Measurements from ENCODE around the gene AUP1. TPM values are rescaled to one million over a fixed set of nuclear protein-coding genes. Genes with fewer than 3 reads are reported as not detected.
"Not testable (repeated sequence)": the region's sequence is repeated elsewhere in the genome, so short reads cannot be mapped to it uniquely, and the experiment has no call there.

The AUP1 gene
- total RNA-seq, 2 donors from 2014 or later, result 101 to 124 TPM

DNA sequence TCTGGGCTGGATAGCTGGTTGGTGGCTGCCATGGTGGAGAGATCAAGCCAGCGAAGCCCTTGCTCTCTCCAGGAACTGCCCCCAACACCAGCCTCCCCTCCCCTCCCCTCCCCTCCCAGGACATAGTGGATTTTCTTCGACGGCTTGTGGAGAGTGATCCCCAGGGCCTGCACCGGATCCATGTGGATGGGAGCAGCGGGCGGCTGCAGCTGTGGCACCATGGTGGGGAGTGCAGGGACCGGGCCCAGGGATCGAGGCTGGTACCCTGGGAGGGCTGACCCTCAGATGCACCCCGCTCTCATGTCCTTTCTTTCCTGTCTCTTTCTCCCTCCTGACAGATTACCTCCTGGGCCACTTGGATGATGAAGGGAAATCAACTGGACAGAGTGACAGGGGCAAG lies 39.6 kb downstream of the AUP1 start:
- Histone ChIP-seq H3K4me1 (replicated peaks) (no peaks in the 10 kb centered on the region), H3K27me3 (replicated peaks; ENCODE audit: insufficient read depth) (no peaks in the 10 kb centered on the region), H3K9me3 (no peaks in the 10 kb centered on the region), H3K4me3 (no peak overlapping the region), H3K36me3 (peaks cover 17 to 24% of the 10 kb centered on the region in 2 donors), H3K27ac (no peak overlapping the region)
- 92% methylated on average over 9 of the region's 9 CpGs for WGBS
- TF ChIP-seq CTCF (IDR thresholded peaks at IDR 0.05) (no peak), POLR2AphosphoS5 (IDR thresholded peaks at IDR 0.05) (no peak), POLR2A (IDR thresholded peaks at IDR 0.05) (no peak)
- DNase-seq (ENCODE audit: low spot score), result no peak
- intact Hi-C loops (cut with DNase I), result no loop called here

GRCh38 chr2:74488643-74489481 lies 40.6 kb downstream of the AUP1 start:
- DNase-seq (ENCODE audit: low spot score), result no peak
- TF ChIP-seq POLR2A (IDR thresholded peaks at IDR 0.05) (no peak), POLR2AphosphoS5 (IDR thresholded peaks at IDR 0.05) (no peak), CTCF (IDR thresholded peaks at IDR 0.05) (no peak)
- 92% methylated on average over 9 of the region's 9 CpGs for WGBS
- no peak overlapping the region for H3K27ac ChIP-seq
- H3K4me3 ChIP-seq, result no peak overlapping the region
- intact Hi-C loops (cut with DNase I), result no loop called here
- no peaks in the 10 kb centered on the region for H3K27me3 ChIP-seq (replicated peaks; ENCODE audit: insufficient read depth)
- no peaks in the 10 kb centered on the region for H3K4me1 ChIP-seq (replicated peaks)
- peaks cover 17 to 24% of the 10 kb centered on the region in 2 donors for H3K36me3 ChIP-seq
- H3K9me3 ChIP-seq, result no peaks in the 10 kb centered on the region

DNA sequence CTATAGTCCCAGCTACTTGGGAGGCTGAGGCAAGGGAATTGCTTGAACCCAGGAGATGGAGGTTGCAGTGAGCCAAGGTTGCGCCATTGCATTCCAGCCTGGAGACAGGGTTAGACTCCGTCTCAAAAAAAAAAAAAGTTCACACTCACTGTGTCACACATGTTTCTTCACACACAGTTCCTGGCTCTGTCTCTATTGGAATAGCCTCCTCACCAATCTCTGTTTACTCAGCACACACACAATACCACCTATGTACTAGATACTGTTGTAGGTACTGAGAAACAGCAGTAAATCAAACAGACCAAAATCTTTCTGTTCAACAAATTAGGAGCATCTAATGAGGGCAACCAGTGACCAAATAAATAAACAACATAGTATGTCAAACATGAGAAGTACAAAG lies 43.4 kb downstream of the AUP1 start:
- TF ChIP-seq CTCF (IDR thresholded peaks at IDR 0.05), result no peak
- no peak for TF ChIP-seq POLR2AphosphoS5 (IDR thresholded peaks at IDR 0.05)
- TF ChIP-seq POLR2A (IDR thresholded peaks at IDR 0.05), result no peak
- WGBS, result 87% methylated on average over 2 of the region's 2 CpGs
- intact Hi-C loops (cut with DNase I), result no loop called here

GRCh38 chr2:74483675-74484164 lies 45.8 kb downstream of the AUP1 start:
- peak overlapping the region in 1 of 2 donors; percentile 83 for H3K27ac ChIP-seq

More for the DNA sequence above, 43.4 kb downstream of the AUP1 start:
- no peak overlapping the region for H3K27ac ChIP-seq
- DNase-seq (ENCODE audit: low spot score), result no peak
- H3K27me3 ChIP-seq (replicated peaks; ENCODE audit: insufficient read depth), result no peaks in the 10 kb centered on the region
- peaks cover 7% of the 10 kb centered on the region for H3K4me1 ChIP-seq (replicated peaks)
- no peak overlapping the region for H3K4me3 ChIP-seq
- peaks cover 0 to 5% of the 10 kb centered on the region in 2 donors for H3K36me3 ChIP-seq
- H3K9me3 ChIP-seq, result no peaks in the 10 kb centered on the region

GRCh38 chr2:74482801-74483674 lies 46.5 kb downstream of the AUP1 start, which contains the start of the genes CCDC142 and TTC31:
TSS of gene CCDC142 (minus strand) at chr2:74482998. CDS start at chr2:74482837, 161 bp downstream.
TSS of gene TTC31 (plus strand) at chr2:74483081. CDS start at chr2:74483096, 15 bp downstream.
- Histone ChIP-seq H3K27ac (peak within 1 kb of the TSS; percentile 83 to 90), H3K27me3 (replicated peaks; ENCODE audit: insufficient read depth) (no peaks in the 10 kb centered on the region), H3K4me3 (peak within 1 kb of the TSS; percentile 74 to 84), H3K9me3 (no peaks in the 10 kb centered on the region), H3K36me3 (no peaks in the 10 kb centered on the region), H3K4me1 (replicated peaks) (peaks cover 13% of the 10 kb centered on the region)
- intact Hi-C loops (cut with DNase I), result loop anchor here (1.0 to 2.0 kb wide), 2 partner anchors 46 to 104 kb away; partner anchors contain the start of genes AUP1 and HTRA2
- TF ChIP-seq POLR2A (IDR thresholded peaks at IDR 0.05), result peak; percentile 26
- TF ChIP-seq POLR2AphosphoS5 (IDR thresholded peaks at IDR 0.05), result peak; percentile 98
- peak; percentile 61 to 94 (median 90) for TF ChIP-seq CTCF (IDR thresholded peaks at IDR 0.05)
- under 1% methylated on average over 44 of the region's 50 CpGs for WGBS
- peak; percentile 96 for DNase-seq (ENCODE audit: low spot score)

More at GRCh38 chr2:74483675-74484164, 45.8 kb downstream of the AUP1 start:
- not testable (repeated sequence) for H3K36me3 ChIP-seq; H3K9me3 ChIP-seq; DNase-seq (ENCODE audit: low spot score); H3K27me3 ChIP-seq (replicated peaks; ENCODE audit: insufficient read depth)
- intact Hi-C loops (cut with DNase I), result loop anchor here (1.0 to 2.0 kb wide), 2 partner anchors 46 to 103 kb away; partner anchors contain the start of genes AUP1 and HTRA2
- Histone ChIP-seq H3K4me3 (peak overlapping the region; percentile 74 to 84), H3K4me1 (replicated peaks) (peaks cover 13% of the 10 kb centered on the region)
- 83% methylated on average over 19 of the region's 19 CpGs for WGBS
